Activated CD4-positive, alpha-beta T cell treated with anti-CD3 and anti-CD28 coated beads, Interleukin-2, amount 50 U/mL, for 16 hours (primary cell): Measurements from ENCODE around the gene ZSCAN20.

ENCODE experiments used
- DNase-seq: peaks from one replicate; pipeline ENCODE4 v3.0.0-alpha.2; 2020

The ZSCAN20 gene

GRCh38 chr1:33541966-33542365, 69.5 kb downstream of the ZSCAN20 start:
- DNase-seq = no peak
